IMR-90 (cell line): ENCODE data around the gene MUC21. TPM values are rescaled to one million over a fixed set of nuclear protein-coding genes. Genes with fewer than 3 reads are reported as not detected.
A peak's percentile ranks its signal among the peaks of the same experiment; 100 is the strongest.

Experiments
- ATAC-seq: fragments of 200-7000 bp; cut with Tn5 transposase; 2 replicates; pipeline ENCODE4 v1.9.1; 2020; ENCODE audit warnings: low read depth, mild to moderate bottlenecking, moderate library complexity
- BruUV-seq: library from RNA; stranded (reverse); fragments of 400-500 nt; replicated peaks from 2 replicates; lab custom pipeline; 2021; lab: Mats Ljungman, UMichigan
- CTCF ChIA-PET: fragments of 300-600 bp; formaldehyde crosslinking; extraction: SDS; loops from one replicate; lab custom pipeline; 2021; ENCODE audit warnings: antibody characterized with exemption; lab: Yijun Ruan, JAX
- POLR2A ChIA-PET: fragments of 300-600 bp; sonication (Branson Sonifier 250); formaldehyde crosslinking; loops from one replicate; lab custom pipeline; 2022; ENCODE audit warnings: antibody characterized with exemption; ENCODE audit not compliant: unreplicated experiment; lab: Charles Lee
- DNase-seq: peaks from one replicate; pipeline ENCODE4 v3.0.0; 2013
- H2AFZ ChIP-seq: replicated peaks from 2 replicates; pipeline ENCODE3; 2013; ENCODE audit warnings: low read length, mild to moderate bottlenecking; ENCODE audit not compliant: poor library complexity
- H2AK5ac ChIP-seq: 2 replicates; pipeline ENCODE4 v1.6.1; 2013; ENCODE audit warnings: low read depth, low read length, inconsistent platforms
- H2AK9ac ChIP-seq: replicated peaks from 2 replicates; pipeline ENCODE3; 2013; ENCODE audit warnings: mild to moderate bottlenecking, low read depth, low read length, moderate library complexity; ENCODE audit not compliant: poor library complexity
- H2BK120ac ChIP-seq: 2 replicates; pipeline ENCODE4 v1.6.1; 2013; ENCODE audit warnings: low read depth, low read length, inconsistent platforms
- H2BK15ac ChIP-seq: 3 replicates; pipeline ENCODE4 v1.6.1; 2013; ENCODE audit warnings: low read depth, low read length, inconsistent platforms
- H2BK20ac ChIP-seq: 2 replicates; pipeline ENCODE4 v1.6.1; 2013; ENCODE audit warnings: low read depth, mild to moderate bottlenecking, inconsistent platforms, low read length, moderate library complexity
- H2BK5ac ChIP-seq: 2 replicates; pipeline ENCODE4 v1.6.1; 2013; ENCODE audit warnings: mild to moderate bottlenecking, low read depth, low read length, inconsistent platforms; ENCODE audit not compliant: poor library complexity, severe bottlenecking
- H3K14ac ChIP-seq: replicated peaks from 2 replicates; pipeline ENCODE4 v1.6.1; 2013; ENCODE audit warnings: low read depth, low read length, inconsistent platforms
- H3K18ac ChIP-seq: 2 replicates; pipeline ENCODE4 v1.6.1; 2013; ENCODE audit warnings: low read depth, low read length, control low read depth
- H3K23ac ChIP-seq: 2 replicates; pipeline ENCODE4 v1.6.1; 2013; ENCODE audit warnings: low read depth, low read length, inconsistent platforms
- H3K27ac ChIP-seq: 2 replicates; pipeline ENCODE4 v1.5.1; 2013; ENCODE audit warnings: mild to moderate bottlenecking, control low read depth, low read length; ENCODE audit not compliant: insufficient read depth
- H3K27me3 ChIP-seq: 2 replicates; pipeline ENCODE4 v1.6.1; 2013; ENCODE audit warnings: low read length; ENCODE audit not compliant: control insufficient read depth, insufficient read depth
- H3K36me3 ChIP-seq: 2 replicates; pipeline ENCODE4 v1.6.1; 2013; ENCODE audit warnings: low read length, mixed read lengths; ENCODE audit not compliant: control insufficient read depth, insufficient read depth
- H3K4ac ChIP-seq: 2 replicates; pipeline ENCODE4 v1.6.1; 2013; ENCODE audit warnings: low read depth, low read length, inconsistent platforms
- H3K4me1 ChIP-seq: 2 replicates; pipeline ENCODE4 v1.6.1; 2013; ENCODE audit warnings: low read length, mixed read lengths; ENCODE audit not compliant: control insufficient read depth, insufficient read depth
- H3K4me2 ChIP-seq: 2 replicates; pipeline ENCODE4 v1.6.1; 2013; ENCODE audit warnings: low read depth, mild to moderate bottlenecking, control low read depth, low read length, moderate library complexity
- H3K4me3 ChIP-seq: 2 replicates; pipeline ENCODE4 v1.5.1; 2013; ENCODE audit warnings: low read depth, mild to moderate bottlenecking, control low read depth, low read length, moderate library complexity; ENCODE audit not compliant: insufficient read depth
- H3K56ac ChIP-seq: 2 replicates; pipeline ENCODE4 v1.6.1; 2013; ENCODE audit warnings: low read length, inconsistent platforms; ENCODE audit not compliant: insufficient read depth; ENCODE audit errors: extremely low read depth
- H3K79me1 ChIP-seq, 2 experiments: 2 replicates each; pipeline ENCODE4 v1.6.1; 2013; ENCODE audit warnings: low read length in 2 of 2, inconsistent platforms in 1 of 2, low read depth in 1 of 2
- H3K9ac ChIP-seq: 2 replicates; pipeline ENCODE4 v1.6.1; 2013; ENCODE audit warnings: low read depth, low read length, control low read depth
- H3K9me1 ChIP-seq: 2 replicates; pipeline ENCODE4 v1.6.1; 2013; ENCODE audit warnings: low read length, inconsistent platforms; ENCODE audit not compliant: insufficient read depth
- H3K9me3 ChIP-seq: 2 replicates; pipeline ENCODE4 v1.6.1; 2013; ENCODE audit warnings: low read length; ENCODE audit not compliant: control insufficient read depth, insufficient read depth
- H4K20me1 ChIP-seq: 2 replicates; pipeline ENCODE4 v1.6.1; 2013; ENCODE audit warnings: low read length, inconsistent platforms; ENCODE audit not compliant: insufficient read depth
- H4K5ac ChIP-seq: 2 replicates; pipeline ENCODE4 v1.6.1; 2013; ENCODE audit warnings: mild to moderate bottlenecking, low read depth, low read length, control low read depth
- H4K8ac ChIP-seq, 2 experiments: 2 replicates each; pipeline ENCODE4 v1.6.1; 2013; ENCODE audit warnings: low read depth in 2 of 2, low read length in 2 of 2, control low read depth in 1 of 2, inconsistent platforms in 1 of 2
- H4K91ac ChIP-seq: 2 replicates; pipeline ENCODE4 v1.6.1; 2013; ENCODE audit warnings: low read depth, low read length, inconsistent platforms; ENCODE audit not compliant: insufficient read depth
- BHLHE40 ChIP-seq: fragments of 150-350 bp; IDR thresholded peaks from 2 replicates; pipeline ENCODE4 v1.6.1; 2016; ENCODE audit warnings: mild to moderate bottlenecking, low read depth, low read length
- ELK1 ChIP-seq: fragments of 150-350 bp; IDR thresholded peaks from 2 replicates; pipeline ENCODE4 v1.6.1; 2016; ENCODE audit warnings: low read depth, mild to moderate bottlenecking, low read length, moderate library complexity, borderline replicate concordance
- MAZ ChIP-seq: IDR thresholded peaks from 2 replicates; pipeline ENCODE4 v1.6.1; 2012; ENCODE audit warnings: low read depth, mild to moderate bottlenecking, low read length, improper control_type of control experiment, moderate library complexity, borderline replicate concordance
- RCOR1 ChIP-seq: IDR thresholded peaks from 2 replicates; pipeline ENCODE4 v1.6.1; 2012; ENCODE audit warnings: mild to moderate bottlenecking, low read length, improper control_type of control experiment; ENCODE audit not compliant: insufficient replicate concordance
- WGBS, 2 experiments: methylation state at CpG; one replicate each; pipeline versions ENCODE4 v1.1.5 to v1.1.7; 2013; ENCODE audit warnings: missing lambda C conversion rate in 2 of 2; ENCODE audit not compliant: insufficient read length in 1 of 2; ENCODE audit errors: extremely low coverage in 2 of 2; 5-methylcytosine and 5-hydroxymethylcytosine counted together
- dilution Hi-C: fragments of 300-500 bp; cut with HindIII; formaldehyde crosslinking; loops from one replicate; pipeline ENCODE4 v1.14.3; 2018; ENCODE audit warnings: low sequenced_read_pairs; ENCODE audit not compliant: unreplicated experiment
- in situ Hi-C: fragments of 300-500 bp; cut with MboI; formaldehyde crosslinking; loops from 3 replicates; pipeline ENCODE4 v1.14.3; 2019; ENCODE audit warnings: low sequenced_read_pairs, inconsistent platforms, mixed read lengths
- intact Hi-C: fragments of 100-400 bp; cut with micrococcal nuclease; formaldehyde crosslinking; loops from 2 replicates; pipeline ENCODE4 v1.10.0; 2022
- polyA plus RNA-seq, 3 experiments: library from polyadenylated mRNA; depleted of rRNA; stranded (reverse); fragments of >200 nt; gene quantifications; 2 replicates each; pipeline ENCODE4 v1.2.3, GENCODE V29; 2012; ENCODE audit warnings: low replicate concordance in 1 of 3
- total RNA-seq: library from RNA; depleted of rRNA; stranded (reverse); fragments of >200 nt; gene quantifications from 2 replicates; pipeline ENCODE4 v1.2.3, GENCODE V29; 2012

MUC21 gene
- total and polyA plus RNA-seq, 2 of the 4 experiments (the other 2 are of a cell fraction), result not detected

GRCh38 chr6:30954631-30955366 is 28.7 kb upstream of the MUC21 start:
- H2BK5ac ChIP-seq, result no peak overlapping the region
- no peak overlapping the region for H2BK20ac ChIP-seq
- ChIA-PET CTCF (interaction anchor here (1.2 kb wide), 1 partner anchor 41 kb away, joined by 3 read pairs; no protein-coding TSS in a partner anchor), POLR2A (no interaction called here)
- H3K9me3 ChIP-seq, result peaks cover 6% of the 10 kb centered on the region
- H3K4ac ChIP-seq, result no peak overlapping the region
- no peak overlapping the region for H3K4me2 ChIP-seq
- H4K5ac ChIP-seq, result no peak overlapping the region
- H3K23ac ChIP-seq, result no peak overlapping the region; the same call in 1 of the 2 replicates
- H4K8ac ChIP-seq, result no peak overlapping the region
- H2AK5ac ChIP-seq, result no peak overlapping the region
- BruUV-seq, result no TSS peak
- no peak overlapping the region for H2BK120ac ChIP-seq
- peaks cover 6% of the 10 kb centered on the region; the same call in 1 of the 2 replicates for H3K9me1 ChIP-seq
- H2AK9ac ChIP-seq, result no peak overlapping the region
- no peak overlapping the region for H3K4me3 ChIP-seq
- H2AFZ ChIP-seq, result peak overlapping the region; percentile 81
- H3K14ac ChIP-seq, result no peak overlapping the region
- no peak overlapping the region for H3K56ac ChIP-seq
- in situ Hi-C loops, result no loop called here
- no peak overlapping the region for H3K9ac ChIP-seq
- no peak overlapping the region for H3K27ac ChIP-seq
- no peaks in the 10 kb centered on the region for H4K20me1 ChIP-seq
- no peaks in the 10 kb centered on the region for H3K36me3 ChIP-seq
- no peak overlapping the region for H2BK15ac ChIP-seq
- DNase-seq (no peak), ATAC-seq (no peak)
- TF ChIP-seq RCOR1, result no peak
- TF ChIP-seq BHLHE40, result no peak
- TF ChIP-seq ELK1, result no peak
- TF ChIP-seq MAZ, result no peak
- no peak overlapping the region for H4K91ac ChIP-seq
- intact Hi-C loops, result no loop called here
- H3K27me3 ChIP-seq, result peaks cover 71% of the 10 kb centered on the region
- no peak overlapping the region for H3K18ac ChIP-seq
- dilution Hi-C loops, result no loop called here
- H3K79me1 ChIP-seq, result no peaks in the 10 kb centered on the region
- WGBS, 2 experiments, result no CpG with 5 or more reads among the region's 9 CpGs
- no peaks in the 10 kb centered on the region for H3K4me1 ChIP-seq
